Stimulated activated CD8-positive, alpha-beta memory T cell treated with anti-CD3 and anti-CD28 coated beads, Interleukin-15, amount 100 ng/mL, for 24 hours (primary cell): Measurements from ENCODE around the gene FOXF1.

Source experiments
- DNase-seq: peaks from one replicate; pipeline ENCODE4 v3.0.0-alpha.2; 2020; ENCODE audit warnings: low read depth

FOXF1 gene

GRCh38 chr16:86505185-86505898 lies 5.0 kb upstream of the FOXF1 start:
- no peak for DNase-seq

GRCh38 chr16:86505899-86506864 lies 4.1 kb upstream of the FOXF1 start:
- DNase-seq: no peak

GRCh38 chr16:86507173-86508027 lies 2.9 kb upstream of the FOXF1 start:
- no peak for DNase-seq

GRCh38 chr16:86508028-86508946 lies 2.0 kb upstream of the FOXF1 start:
- no peak for DNase-seq

- no peak for DNase-seq
These were observed 1.2 kb upstream of the FOXF1 start for GRCh38 chr16:86508947-86509758.

GRCh38 chr16:86509759-86510464 lies 415 bp upstream of the FOXF1 start:
- DNase-seq: no peak

GRCh38 chr16:86511317-86512161 lies 1.2 kb downstream of the FOXF1 start:
- DNase-seq: no peak

- DNase-seq: no peak
These were observed 2.1 kb downstream of the FOXF1 start for GRCh38 chr16:86512301-86512859.

- DNase-seq: no peak
These were observed 2.6 kb downstream of the FOXF1 start for GRCh38 chr16:86512860-86513470.

- DNase-seq: no peak
These were observed 3.3 kb downstream of the FOXF1 start for GRCh38 chr16:86513471-86514277.

- no peak for DNase-seq
These were observed 4.4 kb downstream of the FOXF1 start for GRCh38 chr16:86514481-86515376.

- no peak for DNase-seq
These were observed 5.1 kb downstream of the FOXF1 start for GRCh38 chr16:86515413-86515776.

GRCh38 chr16:86515777-86516622 lies 5.7 kb downstream of the FOXF1 start:
- no peak for DNase-seq

- no peak for DNase-seq
These were observed 6.3 kb downstream of the FOXF1 start for GRCh38 chr16:86516623-86517003.

GRCh38 chr16:86517033-86517432 lies 6.7 kb downstream of the FOXF1 start:
- no peak for DNase-seq
